ENCODE data around the gene LY6G5C.
A peak's percentile ranks its signal among the peaks of the same experiment; 100 is the strongest.

LY6G5C gene

DNA sequence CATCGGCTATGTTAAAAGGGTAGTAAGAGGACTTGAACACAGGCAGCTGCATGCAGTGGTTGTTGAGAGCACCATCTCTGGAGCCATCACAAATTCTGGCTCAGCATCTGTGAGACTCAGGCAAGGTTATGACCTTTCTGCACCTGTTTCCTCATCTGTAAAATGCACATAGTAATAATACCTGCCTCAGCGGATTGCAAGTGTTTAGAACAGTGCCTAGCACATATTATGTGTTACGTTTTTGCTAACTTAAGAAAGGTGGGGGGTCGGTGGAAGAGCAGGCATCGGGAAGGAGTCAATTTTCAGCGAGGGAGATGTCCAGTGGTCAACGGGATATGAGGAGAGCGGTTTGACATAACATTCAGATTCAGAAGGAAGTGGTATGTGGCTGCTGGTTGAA is 2.9 kb downstream of the LY6G5C start:
- TF ChIP-seq, protein P1, sequence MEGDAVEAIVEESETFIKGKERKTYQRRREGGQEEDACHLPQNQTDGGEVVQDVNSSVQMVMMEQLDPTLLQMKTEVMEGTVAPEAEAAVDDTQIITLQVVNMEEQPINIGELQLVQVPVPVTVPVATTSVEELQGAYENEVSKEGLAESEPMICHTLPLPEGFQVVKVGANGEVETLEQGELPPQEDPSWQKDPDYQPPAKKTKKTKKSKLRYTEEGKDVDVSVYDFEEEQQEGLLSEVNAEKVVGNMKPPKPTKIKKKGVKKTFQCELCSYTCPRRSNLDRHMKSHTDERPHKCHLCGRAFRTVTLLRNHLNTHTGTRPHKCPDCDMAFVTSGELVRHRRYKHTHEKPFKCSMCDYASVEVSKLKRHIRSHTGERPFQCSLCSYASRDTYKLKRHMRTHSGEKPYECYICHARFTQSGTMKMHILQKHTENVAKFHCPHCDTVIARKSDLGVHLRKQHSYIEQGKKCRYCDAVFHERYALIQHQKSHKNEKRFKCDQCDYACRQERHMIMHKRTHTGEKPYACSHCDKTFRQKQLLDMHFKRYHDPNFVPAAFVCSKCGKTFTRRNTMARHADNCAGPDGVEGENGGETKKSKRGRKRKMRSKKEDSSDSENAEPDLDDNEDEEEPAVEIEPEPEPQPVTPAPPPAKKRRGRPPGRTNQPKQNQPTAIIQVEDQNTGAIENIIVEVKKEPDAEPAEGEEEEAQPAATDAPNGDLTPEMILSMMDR (conservative IDR thresholded peaks at IDR 0.05; ENCODE audit: low read length), result no peak
- H3K4me3 ChIP-seq (ENCODE audit: low read length), result no peak overlapping the region
- DNase-seq (ENCODE audit: low read depth), result no peak

GRCh38 chr6:31676904-31677303 is 4.0 kb downstream of the LY6G5C start:
- TF ChIP-seq, protein P1 (conservative IDR thresholded peaks at IDR 0.05; ENCODE audit: low read length), result no peak
- H3K4me3 ChIP-seq (ENCODE audit: low read length), result no peak overlapping the region
- no peak for DNase-seq (ENCODE audit: low read depth)

- TF ChIP-seq, protein P1 (conservative IDR thresholded peaks at IDR 0.05; ENCODE audit: low read length), result no peak
- DNase-seq (ENCODE audit: low read depth), result no peak
- H3K4me3 ChIP-seq (ENCODE audit: low read length), result no peak overlapping the region
These were observed 4.5 kb downstream of the LY6G5C start for GRCh38 chr6:31676322-31676903.

DNA sequence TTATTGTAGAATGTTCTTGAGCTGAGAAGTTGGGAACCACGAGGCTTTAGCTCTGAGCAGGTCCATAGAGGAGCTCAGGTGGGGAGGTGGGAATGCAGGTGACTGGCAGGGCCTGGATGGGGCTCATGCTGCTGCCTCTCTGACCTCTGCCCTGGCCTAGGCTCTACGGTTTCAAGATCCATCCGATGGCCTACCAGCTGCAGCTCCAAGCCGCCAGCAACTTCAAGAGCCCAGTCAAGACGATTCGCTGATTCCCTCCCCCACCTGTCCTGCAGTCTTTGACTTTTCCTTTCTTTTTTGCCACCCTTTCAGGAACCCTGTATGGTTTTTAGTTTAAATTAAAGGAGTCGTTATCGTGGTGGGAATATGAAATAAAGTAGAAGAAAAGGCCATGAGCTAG is 11.2 kb downstream of the LY6G5C start, which contains the start of gene LY6G5B:
TSS of gene LY6G5B (plus strand) at position 301 of the 400 bp plus-strand sequence. CDS start 975 bp downstream, outside the sequence.
- no peak for DNase-seq (ENCODE audit: low read depth)
- H3K4me3 ChIP-seq (ENCODE audit: low read length), result no peak within 1 kb of the TSS
- TF ChIP-seq, protein P1 (conservative IDR thresholded peaks at IDR 0.05; ENCODE audit: low read length), result no peak

- TF ChIP-seq, protein P1 (conservative IDR thresholded peaks at IDR 0.05; ENCODE audit: low read length), result no peak
- DNase-seq (ENCODE audit: low read depth), result no peak
- H3K4me3 ChIP-seq (ENCODE audit: low read length), result peak overlapping the region; percentile 98
These were observed 14.4 kb downstream of the LY6G5C start for GRCh38 chr6:31666337-31666965.

- peak; percentile 96 for DNase-seq (ENCODE audit: low read depth)
- peak within 1 kb of the TSS; percentile 98 for H3K4me3 ChIP-seq (ENCODE audit: low read length)
- TF ChIP-seq, protein P1 (conservative IDR thresholded peaks at IDR 0.05; ENCODE audit: low read length), result no peak; the same call in 1 of the 2 replicates
These were observed 15.1 kb downstream of the LY6G5C start, which contains the start of gene CSNK2B for GRCh38 chr6:31665501-31666336. TSS of gene CSNK2B (plus strand) at chr6:31666080. CDS start at chr6:31666832, 752 bp downstream.
